Subcutaneous adipose tissue (tissue), 4 donors: ENCODE data around the gene SPRYD4. TPM values are rescaled to one million over a fixed set of nuclear protein-coding genes. Genes with fewer than 3 reads are reported as not detected.

Source experiments
- CTCF ChIP-seq: fragments of 450-650 bp; IDR thresholded peaks from one replicate; pipeline ENCODE4 v1.5.1; 2016; ENCODE audit warnings: low read depth, mild to moderate bottlenecking, control low read depth, antibody characterized with exemption, moderate library complexity
- total RNA-seq, 4 donors: library from RNA; depleted of rRNA; stranded (reverse); fragments of >200 nt; gene quantifications; one replicate each; pipeline ENCODE4 v1.1.0, GENCODE V29; 2016

Gene SPRYD4
- total RNA-seq, 4 donors from 2014 or later = 1.5 to 3.2 (median 1.8) TPM

GRCh38 chr12:56437430-56438176 lies 30.8 kb upstream of the SPRYD4 start:
- TF ChIP-seq CTCF = no peak

- no peak for TF ChIP-seq CTCF
These were observed 19.3 kb upstream of the SPRYD4 start, which contains the start of gene TIMELESS for GRCh38 chr12:56448860-56449621. TIMELESS (minus strand) TSS chr12:56449426; CDS start chr12:56434170, 15,256 bp downstream.

- no peak for TF ChIP-seq CTCF
These were observed 18.8 kb upstream of the SPRYD4 start for GRCh38 chr12:56449622-56449984.

- no peak for TF ChIP-seq CTCF
These were observed 18.1 kb upstream of the SPRYD4 start for GRCh38 chr12:56450241-56450640.

- no peak for TF ChIP-seq CTCF
These were observed 17.2 kb upstream of the SPRYD4 start for GRCh38 chr12:56451147-56451546.

GRCh38 chr12:56454557-56454956 lies 13.8 kb upstream of the SPRYD4 start, which contains the start of gene MIP:
MIP (minus strand) TSS chr12:56454657; CDS start chr12:56454613, 44 bp downstream.
- TF ChIP-seq CTCF = no peak

- no peak for TF ChIP-seq CTCF
These were observed 10.6 kb upstream of the SPRYD4 start for GRCh38 chr12:56457817-56458216.
